K562 (cell line): ENCODE data around the gene PTPN18. TPM values are rescaled to one million over a fixed set of nuclear protein-coding genes. Genes with fewer than 3 reads are reported as not detected.

Experiments
- ARID4B ChIP-seq: sonication (generic); formaldehyde crosslinking; IDR thresholded peaks from 2 replicates; pipeline ENCODE4 v1.8.0; 2022; ENCODE audit warnings: mild to moderate bottlenecking, missing genetic modification reagents
- ID3 ChIP-seq, 2 experiments: fragments of 250-450 bp in 1 of 2; fragments of 450-650 bp in 1 of 2; sonication (Bioruptor Pico) in 1 of 2; IDR thresholded peaks; 2 replicates each; pipeline versions ENCODE4 v1.6.1 to v1.8.0; 2016 to 2021; ENCODE audit warnings: mild to moderate bottlenecking in 2 of 2, moderate library complexity in 2 of 2, missing compliant biosample characterization in 1 of 2, missing genetic modification characterization in 1 of 2
- L3MBTL2 ChIP-seq: fragments of 450-650 bp; IDR thresholded peaks from 2 replicates; pipeline ENCODE4 v1.6.1; 2016; ENCODE audit warnings: mild to moderate bottlenecking, moderate library complexity
- TAF15 ChIP-seq: fragments of 200-400 bp; formaldehyde crosslinking; IDR thresholded peaks from 2 replicates; pipeline ENCODE4 v1.6.1; 2017; ENCODE audit warnings: mild to moderate bottlenecking, low read depth, low read length, moderate library complexity
- polyA plus RNA-seq, 8 experiments: library from polyadenylated mRNA; depleted of rRNA in 4 of 8; stranded (reverse) in 5 of 8; unstranded in 3 of 8; fragments of >200 nt; fragmentation: Nextera tagmentation in 2 of 8; fragmentation: Illumina TruSeq in 1 of 8; extraction: Ambion mirVana in 2 of 8; extraction: Trizol in 1 of 8; gene quantifications; 2 replicates each; pipeline versions ENCODE4 v1.2.1 to v1.2.3, GENCODE V29; 2011 to 2014; ENCODE audit warnings: inconsistent platforms in 1 of 8, missing spikeins in 1 of 8
- total RNA-seq, 7 experiments: library from RNA; depleted of rRNA in 6 of 7; stranded (reverse); fragments of >200 nt in 6 of 7; fragmentation: Illumina TruSeq in 2 of 7; extraction: Trizol in 2 of 7; gene quantifications; 2 replicates each; pipeline versions ENCODE4 v1.2.1 to v1.2.3, GENCODE V29; 2011 to 2021; ENCODE audit warnings: low replicate concordance in 1 of 7

The PTPN18 gene
- total and polyA plus RNA-seq, 9 of the 15 experiments (the other 6 are each of a cell fraction or from before 2014, with no cell fraction given), result 11.6 to 90.7 (median 49.6) TPM

- TF ChIP-seq ARID4B (CRISPR knock-in tag) (no peak), TAF15 (no peak), ID3 (CRISPR knock-in tag; IDR thresholded peaks at IDR 0.05) (0 out of 2 replicates have a peak, but pooled peaks have one; percentile 29), ID3 (tag; IDR thresholded peaks at IDR 0.05) (no peak), L3MBTL2 (0 out of 2 replicates have a peak, but pooled peaks have one; percentile 21)
Measured at GRCh38 chr2:130378206-130378897, 22.5 kb downstream of the PTPN18 start (continued).
